Suprapubic skin (tissue), 4 donors: ENCODE results near the gene THUMPD3. TPM values are rescaled to one million over a fixed set of nuclear protein-coding genes. Genes with fewer than 3 reads are reported as not detected.

Experiments used
- DNase-seq, 2 donors: peaks; one replicate each; pipeline ENCODE4 v3.0.0-alpha.2; 2019; ENCODE audit warnings: low spot score in 2 of 2
- H3K27ac ChIP-seq: fragments of 200-600 bp; sonication (generic); one replicate; pipeline ENCODE4 v1.5.1; 2019
- H3K27me3 ChIP-seq: fragments of 200-600 bp; sonication (generic); one replicate; pipeline ENCODE4 v1.5.1; 2019
- H3K36me3 ChIP-seq: fragments of 200-600 bp; sonication (generic); one replicate; pipeline ENCODE4 v1.5.1; 2019
- H3K4me1 ChIP-seq: fragments of 200-600 bp; sonication (generic); one replicate; pipeline ENCODE4 v1.5.1; 2019
- H3K4me3 ChIP-seq: fragments of 200-600 bp; sonication (generic); one replicate; pipeline ENCODE4 v1.5.1; 2019; ENCODE audit warnings: mild to moderate bottlenecking
- H3K9me3 ChIP-seq: fragments of 200-600 bp; sonication (generic); one replicate; pipeline ENCODE4 v1.5.1; 2019
- CTCF ChIP-seq, 2 donors: fragments of 200-600 bp in 1 of 2; fragments of 450-650 bp in 1 of 2; sonication (generic) in 1 of 2; IDR thresholded peaks; one replicate each; pipeline ENCODE4 v1.5.1; 2016 to 2019; ENCODE audit warnings: antibody characterized with exemption in 2 of 2, mild to moderate bottlenecking in 1 of 2, moderate library complexity in 1 of 2
- EP300 ChIP-seq: sonication (generic); formaldehyde crosslinking; IDR thresholded peaks from one replicate; pipeline ENCODE4 v1.6.1; 2017; ENCODE audit warnings: antibody characterized with exemption
- POLR2A ChIP-seq, 2 donors: fragments of 450-650 bp; IDR thresholded peaks; one replicate each; pipeline ENCODE4 v1.6.1; 2017; ENCODE audit warnings: antibody characterized with exemption in 2 of 2, mild to moderate bottlenecking in 2 of 2, moderate library complexity in 2 of 2
- POLR2AphosphoS5 ChIP-seq, 3 donors: sonication (generic); formaldehyde crosslinking; IDR thresholded peaks; one replicate each; pipeline ENCODE4 v1.6.1; 2017; ENCODE audit warnings: antibody characterized with exemption in 3 of 3
- WGBS: methylation state at CpG from one replicate; pipeline ENCODE4 v1.1.5; 2018; 5-methylcytosine and 5-hydroxymethylcytosine counted together
- total RNA-seq, 4 donors: library from RNA; depleted of rRNA; stranded (reverse); fragments of >200 nt; gene quantifications; one replicate each; pipeline ENCODE4 v1.1.0, GENCODE V29; 2016

Gene THUMPD3
- total RNA-seq, 4 donors from 2014 or later, result 14.2 to 39.0 (median 27.5) TPM

DNA sequence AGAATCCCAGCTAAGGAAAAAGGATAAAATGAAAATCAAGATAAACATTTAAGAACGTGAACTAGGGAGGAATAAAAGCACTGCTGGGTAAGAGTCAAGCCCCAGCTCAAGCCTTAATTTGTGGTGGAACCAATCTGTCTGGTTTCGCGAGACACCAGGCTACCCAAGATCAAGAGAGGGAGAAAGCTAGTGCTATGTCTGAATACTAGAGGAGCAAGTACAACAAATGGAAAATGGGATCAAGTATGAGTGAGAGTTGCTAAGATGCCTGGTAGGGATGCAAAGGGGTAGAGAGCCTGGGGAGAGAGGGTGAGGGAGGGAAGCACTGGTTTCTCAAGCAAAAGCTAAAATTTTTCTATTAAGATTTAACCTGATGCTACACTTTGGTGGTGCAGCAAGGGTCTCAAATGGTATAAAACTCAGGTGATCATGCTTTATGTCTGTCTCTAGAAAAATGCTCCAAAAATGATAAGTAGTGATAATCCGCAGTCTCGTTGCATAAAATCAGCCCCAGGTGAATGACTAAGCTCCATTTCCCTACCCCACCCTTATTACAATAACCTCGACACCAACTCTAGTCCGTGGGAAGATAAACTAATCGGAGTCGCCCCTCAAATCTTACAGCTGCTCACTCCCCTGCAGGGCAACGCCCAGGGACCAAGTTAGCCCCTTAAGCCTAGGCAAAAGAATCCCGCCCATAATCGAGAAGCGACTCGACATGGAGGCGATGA is 32.9 kb downstream of the THUMPD3 start:
- 3% methylated on average over 15 of the region's 15 CpGs for WGBS
- no peak for DNase-seq
- Histone ChIP-seq H3K36me3 (peaks cover 19% of the 10 kb centered on the region), H3K4me3 (peak overlapping the region; percentile 89), H3K27me3 (no peaks in the 10 kb centered on the region), H3K4me1 (peaks cover 69% of the 10 kb centered on the region), H3K27ac (peak overlapping the region; percentile 100), H3K9me3 (no peaks in the 10 kb centered on the region)
- TF ChIP-seq POLR2A (IDR thresholded peaks at IDR 0.05), result no peak
- TF ChIP-seq POLR2AphosphoS5 (IDR thresholded peaks at IDR 0.05), result peak in 2 of 3 donors; percentile 36 to 52

GRCh38 chr3:9396301-9396631 is 33.4 kb downstream of the THUMPD3 start:
- peak overlapping the region; percentile 100 for H3K27ac ChIP-seq
- no peaks in the 10 kb centered on the region for H3K9me3 ChIP-seq
- peaks cover 73% of the 10 kb centered on the region for H3K4me1 ChIP-seq
- peak overlapping the region; percentile 89 for H3K4me3 ChIP-seq
- TF ChIP-seq CTCF (IDR thresholded peaks at IDR 0.05), result no peak
- TF ChIP-seq EP300, result no peak
- no peak for TF ChIP-seq POLR2A (IDR thresholded peaks at IDR 0.05)
- TF ChIP-seq POLR2AphosphoS5 (IDR thresholded peaks at IDR 0.05), result no peak
- WGBS, result 0% methylated on average over 7 of the region's 25 CpGs
- H3K36me3 ChIP-seq, result peaks cover 14% of the 10 kb centered on the region
- DNase-seq, result peak; percentile 94 to 95
- no peaks in the 10 kb centered on the region for H3K27me3 ChIP-seq

GRCh38 chr3:9396632-9397331 is 33.9 kb downstream of the THUMPD3 start:
- WGBS, result 0% methylated on average over 19 of the region's 71 CpGs
- peak in 2 of 3 donors; percentile 62 to 76 for TF ChIP-seq POLR2AphosphoS5 (IDR thresholded peaks at IDR 0.05)
- TF ChIP-seq CTCF (IDR thresholded peaks at IDR 0.05), result no peak
- H3K4me3 ChIP-seq, result peak overlapping the region; percentile 89
- H3K9me3 ChIP-seq, result no peaks in the 10 kb centered on the region
- no peaks in the 10 kb centered on the region for H3K27me3 ChIP-seq
- DNase-seq, result peak; percentile 99 to 100
- H3K4me1 ChIP-seq, result peaks cover 73% of the 10 kb centered on the region
- H3K36me3 ChIP-seq, result peaks cover 10% of the 10 kb centered on the region
- H3K27ac ChIP-seq, result peak overlapping the region; percentile 100

- TF ChIP-seq POLR2AphosphoS5 (IDR thresholded peaks at IDR 0.05) (peak in 2 of 3 donors; percentile 69 to 93), CTCF (IDR thresholded peaks at IDR 0.05) (no peak), POLR2A (IDR thresholded peaks at IDR 0.05) (peak; percentile 84 to 97), EP300 (no peak)
- H3K4me3 ChIP-seq, result peak within 1 kb of the TSS; percentile 89
- H3K4me1 ChIP-seq, result peaks cover 73% of the 10 kb centered on the region
- peak; percentile 99 to 100 for DNase-seq
- H3K27ac ChIP-seq, result peak within 1 kb of the TSS; percentile 100
- no peaks in the 10 kb centered on the region for H3K27me3 ChIP-seq
- WGBS, result 0% methylated on average over 14 of the region's 63 CpGs
- H3K9me3 ChIP-seq, result no peaks in the 10 kb centered on the region
- H3K36me3 ChIP-seq, result peaks cover 10% of the 10 kb centered on the region
Observed at GRCh38 chr3:9397332-9397905, 34.6 kb downstream of the THUMPD3 start, which contains the start of gene SETD5. SETD5 (plus strand) TSS chr3:9397615; CDS start chr3:9428939, 31,324 bp downstream.

GRCh38 chr3:9397906-9398699 is 35.2 kb downstream of the THUMPD3 start:
- H3K27ac ChIP-seq, result peak overlapping the region; percentile 100
- H3K27me3 ChIP-seq, result no peaks in the 10 kb centered on the region
- peaks cover 73% of the 10 kb centered on the region for H3K4me1 ChIP-seq
- TF ChIP-seq CTCF (IDR thresholded peaks at IDR 0.05), result no peak
- TF ChIP-seq EP300, result no peak
- TF ChIP-seq POLR2AphosphoS5 (IDR thresholded peaks at IDR 0.05), result peak in 1 of 3 donors; percentile 7
- peak overlapping the region; percentile 89 for H3K4me3 ChIP-seq
- no peaks in the 10 kb centered on the region for H3K9me3 ChIP-seq
- peaks cover 10% of the 10 kb centered on the region for H3K36me3 ChIP-seq
- DNase-seq, result peak; percentile 85
- WGBS, result under 1% methylated on average over 34 of the region's 47 CpGs
